ENCODE data around the gene LRCH3. TPM values are rescaled to one million over a fixed set of nuclear protein-coding genes. Genes with fewer than 3 reads are reported as not detected.
"Not testable (repeated sequence)": the region's sequence is repeated elsewhere in the genome, so short reads cannot be mapped to it uniquely, and the experiment has no call there.

LRCH3 gene
- total RNA-seq, 2 experiments from 2014 or later = 43.6 to 77.5 TPM

- POLR2A ChIA-PET = interaction anchor here (0.6 to 1.5 kb wide), 8 partner anchors 28 to 347 kb away, joined by 3 to 8 read pairs (median 4); partner anchors contain the start of gene RPL35A
Measured at GRCh38 chr3:197906023-197906849, 115.2 kb downstream of the LRCH3 start.

DNA sequence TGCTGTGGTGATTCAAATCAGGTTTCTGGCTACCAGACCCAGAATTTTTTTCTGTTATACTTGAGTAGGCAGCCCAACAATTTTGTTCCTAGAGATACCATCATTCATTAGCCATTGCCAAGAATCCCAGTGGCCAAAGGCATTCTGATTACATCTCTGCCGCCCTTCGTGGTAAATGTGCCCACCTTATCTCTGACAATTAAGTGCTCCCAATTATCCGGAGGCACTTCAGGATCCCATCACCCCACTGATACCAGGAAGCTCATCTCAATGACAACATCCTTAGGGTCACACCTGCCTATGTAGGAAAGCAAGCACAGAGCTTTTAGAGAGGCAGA, 115.8 kb downstream of the LRCH3 start:
- Mint-ChIP-seq H3K4me1 (peaks cover 25% of the 10 kb centered on the region), H3K9me3 (ENCODE audit: low read depth) (no peaks in the 10 kb centered on the region), H3K27ac (peak overlapping the region; percentile 86), H3K27me3 (no peaks in the 10 kb centered on the region), H3K36me3 (ENCODE audit: low read depth) (peaks cover 7% of the 10 kb centered on the region), H3K4me3 (peak overlapping the region; percentile 22)
- CTCF ChIA-PET = interaction anchor here (0.6 to 2.6 kb wide), 7 partner anchors 9 to 1719 kb away, joined by 3 to 28 read pairs (median 3); no protein-coding TSS in a partner anchor
- POLR2A ChIA-PET = interaction anchor here (0.6 to 1.5 kb wide), 6 partner anchors 28 to 173 kb away, joined by 3 to 5 read pairs (median 4); partner anchors contain the start of gene RPL35A
- no peak for DNase-seq
- ATAC-seq = peak; percentile 5
- intact Hi-C loops (cut with DNase I, micrococcal nuclease) = loop anchor here (1.0 to 2.0 kb wide), 14 partner anchors 15 to 195 kb away; partner anchors contain the start of genes LMLN (in 1 of the 2) and RUBCN (in 1 of the 2)

More at GRCh38 chr3:197906023-197906849, 115.2 kb downstream of the LRCH3 start:
- Mint-ChIP-seq H3K27ac (peak overlapping the region; percentile 86), H3K4me3 (peak overlapping the region; percentile 41), H3K27me3 (no peaks in the 10 kb centered on the region), H3K9me3 (ENCODE audit: low read depth) (no peaks in the 10 kb centered on the region), H3K4me1 (peaks cover 25% of the 10 kb centered on the region), H3K36me3 (ENCODE audit: low read depth) (peaks cover 7% of the 10 kb centered on the region)
- intact Hi-C loops (cut with DNase I, micrococcal nuclease) = loop anchor here (1.0 to 2.0 kb wide), 14 partner anchors 16 to 194 kb away; partner anchors contain the start of genes LMLN (in 1 of the 2) and RUBCN (in 1 of the 2)
- ATAC-seq (peak; percentile 99), DNase-seq (peak; percentile 93)
- CTCF ChIA-PET = interaction anchor here (0.6 to 2.6 kb wide), 29 partner anchors 8 to 1719 kb away, joined by 3 to 28 read pairs (median 4); partner anchors contain the start of gene RPL35A

DNA sequence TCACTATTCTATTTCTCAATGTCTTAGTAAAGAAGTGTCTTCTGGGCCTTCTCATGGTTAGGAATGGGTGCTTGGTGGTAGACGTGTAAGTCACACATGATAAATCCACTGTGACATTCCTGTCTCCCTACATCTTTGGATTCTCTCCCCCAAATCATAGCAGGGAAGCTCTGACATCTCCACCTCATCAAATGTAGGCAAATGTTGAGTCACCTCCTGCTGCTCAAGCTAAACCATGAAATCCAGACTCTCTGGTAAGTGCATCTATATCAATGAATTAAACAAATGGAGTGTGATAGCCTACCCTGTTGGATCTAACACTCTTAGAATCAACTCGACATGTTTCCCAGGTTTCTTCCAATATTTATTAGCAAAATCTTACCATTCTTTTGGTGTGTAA, 116.1 kb downstream of the LRCH3 start:
- ATAC-seq = no peak
- Mint-ChIP-seq H3K4me1 (peaks cover 25% of the 10 kb centered on the region), H3K27ac (peak overlapping the region; percentile 86), H3K27me3 (no peaks in the 10 kb centered on the region), H3K36me3 (ENCODE audit: low read depth) (peaks cover 7% of the 10 kb centered on the region), H3K4me3 (peak overlapping the region; percentile 22), H3K9me3 (ENCODE audit: low read depth) (no peaks in the 10 kb centered on the region)
- no peak for DNase-seq
- ChIA-PET CTCF (interaction anchor here (0.7 to 2.6 kb wide), 7 partner anchors 18 to 1720 kb away, joined by 3 to 28 read pairs (median 3); no protein-coding TSS in a partner anchor), POLR2A (interaction anchor here (0.6 to 1.5 kb wide), 6 partner anchors 27 to 173 kb away, joined by 3 to 5 read pairs (median 4); partner anchors contain the start of gene RPL35A)
- intact Hi-C loops (cut with DNase I, micrococcal nuclease) = loop anchor here in 1 of 2 experiments (2.0 kb wide), 1 partner anchor 20 kb away; no protein-coding TSS in a partner anchor

DNA sequence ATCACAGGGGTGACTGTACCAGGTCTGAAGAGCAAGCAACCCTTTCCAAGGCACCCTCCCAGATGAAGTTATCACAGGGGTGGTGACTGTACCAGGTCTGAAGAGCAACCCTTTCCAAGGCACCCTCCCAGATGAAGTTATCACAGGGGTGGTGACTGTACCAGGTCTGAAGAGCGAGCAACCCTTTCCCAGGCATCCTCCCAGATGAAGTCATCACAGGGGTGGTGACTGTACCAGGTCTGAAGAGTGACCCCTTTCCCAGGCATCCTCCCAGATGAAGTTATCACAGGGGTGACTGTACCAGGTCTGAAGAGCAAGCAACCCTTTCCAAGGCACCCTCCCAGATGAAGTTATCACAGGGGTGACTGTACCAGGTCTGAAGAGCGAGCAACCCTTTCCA, 117.5 kb downstream of the LRCH3 start:
- H3K27me3 Mint-ChIP-seq; DNase-seq; POLR2A ChIA-PET; ATAC-seq; intact Hi-C loops (cut with DNase I, micrococcal nuclease); H3K9me3 Mint-ChIP-seq (ENCODE audit: low read depth); H3K27ac Mint-ChIP-seq; H3K36me3 Mint-ChIP-seq (ENCODE audit: low read depth); H3K4me3 Mint-ChIP-seq: not testable (repeated sequence)
- H3K4me1 Mint-ChIP-seq = peaks cover 29% of the 10 kb centered on the region
- CTCF ChIA-PET = interaction anchor here (1.0 kb wide), 1 partner anchor 34 kb away, joined by 3 read pairs; no protein-coding TSS in a partner anchor

DNA sequence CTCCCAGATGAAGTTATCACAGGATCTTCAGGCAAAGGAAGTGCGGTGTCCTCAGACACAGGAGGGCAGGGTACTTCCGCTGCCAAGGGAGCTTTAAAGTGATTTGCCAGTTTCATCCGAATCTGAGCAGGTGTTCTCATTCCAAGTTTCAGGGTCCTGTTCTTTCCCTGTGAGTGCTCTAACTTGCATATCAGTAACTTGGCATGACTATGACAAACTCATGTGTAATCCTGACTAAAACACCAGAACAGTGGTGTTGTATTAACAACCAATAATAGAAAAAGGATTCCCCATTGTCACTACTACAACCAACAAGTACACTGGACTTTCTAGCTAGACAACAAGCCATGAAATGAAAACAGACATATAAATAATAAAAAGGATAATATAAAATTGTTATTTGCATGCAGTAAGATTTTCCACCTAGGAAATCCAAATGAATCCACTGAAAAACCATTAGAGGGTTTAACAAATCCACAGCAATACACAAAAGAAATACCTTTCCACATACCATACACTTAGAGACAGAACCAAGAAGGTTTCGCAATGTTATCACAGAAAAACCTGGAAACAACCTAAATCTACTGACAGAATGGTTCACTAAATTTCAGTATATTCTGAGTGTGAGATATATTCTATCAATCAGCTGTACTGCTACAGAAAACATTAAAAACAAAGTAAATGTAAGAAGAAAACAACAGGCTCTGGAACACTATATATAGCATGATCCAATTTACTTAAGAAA, 118.1 kb downstream of the LRCH3 start:
- DNase-seq (no peak), ATAC-seq (no peak)
- Mint-ChIP-seq H3K4me1 (peaks cover 31% of the 10 kb centered on the region), H3K36me3 (ENCODE audit: low read depth) (peaks cover 7% of the 10 kb centered on the region), H3K27me3 (no peaks in the 10 kb centered on the region), H3K9me3 (ENCODE audit: low read depth) (no peaks in the 10 kb centered on the region), H3K4me3 (no peak overlapping the region), H3K27ac (no peak overlapping the region)
- ChIA-PET POLR2A (no interaction called here), CTCF (interaction anchor here (1.0 kb wide), 1 partner anchor 34 kb away, joined by 3 read pairs; no protein-coding TSS in a partner anchor)
- intact Hi-C loops (cut with DNase I, micrococcal nuclease) = no loop called here

- Mint-ChIP-seq H3K4me3 (peak overlapping the region; percentile 51), H3K9me3 (ENCODE audit: low read depth) (no peaks in the 10 kb centered on the region), H3K36me3 (ENCODE audit: low read depth) (peaks cover 4% of the 10 kb centered on the region), H3K4me1 (peaks cover 6% of the 10 kb centered on the region), H3K27me3 (no peaks in the 10 kb centered on the region), H3K27ac (peak overlapping the region; percentile 72)
- CTCF ChIA-PET = interaction anchor here (1.1 kb wide), 1 partner anchor 36 kb away, joined by 3 read pairs; no protein-coding TSS in a partner anchor
- DNase-seq (peak; percentile 18), ATAC-seq (peak; percentile 58)
- POLR2A ChIA-PET = no interaction called here
- intact Hi-C loops (cut with DNase I, micrococcal nuclease) = no loop called here
Measured at GRCh38 chr3:197912741-197913476, 121.9 kb downstream of the LRCH3 start.

DNA sequence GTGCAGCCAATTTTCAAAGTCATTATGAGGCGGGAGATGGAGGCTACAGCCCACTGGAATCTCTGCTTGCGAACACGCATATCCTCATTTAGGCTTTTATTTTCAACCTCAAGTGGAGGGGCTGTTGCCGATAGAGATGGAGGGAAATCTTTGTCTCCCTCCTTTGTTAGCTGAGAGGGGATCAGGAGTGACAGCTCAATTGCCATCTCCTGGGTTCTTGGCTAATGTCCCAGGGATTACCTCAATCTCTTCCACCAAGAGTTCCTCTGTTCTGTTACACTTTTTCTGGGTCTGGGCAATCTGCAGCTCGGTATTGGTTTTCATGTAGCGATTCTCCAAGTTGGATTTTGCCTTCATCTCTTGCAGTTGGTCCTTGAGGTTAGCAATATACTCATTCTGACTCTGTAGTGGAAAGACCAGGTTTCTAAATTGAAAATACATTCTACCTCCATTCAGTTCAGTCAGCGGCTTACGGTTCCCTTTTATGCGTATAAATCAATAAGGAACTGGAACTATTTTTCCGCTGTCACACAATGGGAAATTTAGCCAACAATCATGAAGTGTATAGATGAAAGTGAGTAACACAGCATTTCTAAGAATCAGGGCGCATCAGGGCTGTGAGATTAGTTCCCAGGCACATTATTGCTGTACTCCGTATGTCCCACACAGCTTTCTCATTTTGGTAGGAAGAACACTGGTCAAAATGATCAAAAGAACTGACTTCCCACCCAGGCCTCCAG, 122.8 kb downstream of the LRCH3 start:
- Mint-ChIP-seq H3K4me3 (no peak overlapping the region), H3K27ac (no peak overlapping the region), H3K36me3 (ENCODE audit: low read depth) (peaks cover 3% of the 10 kb centered on the region), H3K9me3 (ENCODE audit: low read depth) (no peaks in the 10 kb centered on the region), H3K27me3 (no peaks in the 10 kb centered on the region), H3K4me1 (peaks cover 6% of the 10 kb centered on the region)
- intact Hi-C loops (cut with DNase I, micrococcal nuclease) = no loop called here
- ATAC-seq = peak; percentile 71
- ChIA-PET POLR2A (no interaction called here), CTCF (interaction anchor here (0.7 kb wide), 1 partner anchor 8 kb away, joined by 3 read pairs; no protein-coding TSS in a partner anchor)
- peak; percentile 13 for DNase-seq

DNA sequence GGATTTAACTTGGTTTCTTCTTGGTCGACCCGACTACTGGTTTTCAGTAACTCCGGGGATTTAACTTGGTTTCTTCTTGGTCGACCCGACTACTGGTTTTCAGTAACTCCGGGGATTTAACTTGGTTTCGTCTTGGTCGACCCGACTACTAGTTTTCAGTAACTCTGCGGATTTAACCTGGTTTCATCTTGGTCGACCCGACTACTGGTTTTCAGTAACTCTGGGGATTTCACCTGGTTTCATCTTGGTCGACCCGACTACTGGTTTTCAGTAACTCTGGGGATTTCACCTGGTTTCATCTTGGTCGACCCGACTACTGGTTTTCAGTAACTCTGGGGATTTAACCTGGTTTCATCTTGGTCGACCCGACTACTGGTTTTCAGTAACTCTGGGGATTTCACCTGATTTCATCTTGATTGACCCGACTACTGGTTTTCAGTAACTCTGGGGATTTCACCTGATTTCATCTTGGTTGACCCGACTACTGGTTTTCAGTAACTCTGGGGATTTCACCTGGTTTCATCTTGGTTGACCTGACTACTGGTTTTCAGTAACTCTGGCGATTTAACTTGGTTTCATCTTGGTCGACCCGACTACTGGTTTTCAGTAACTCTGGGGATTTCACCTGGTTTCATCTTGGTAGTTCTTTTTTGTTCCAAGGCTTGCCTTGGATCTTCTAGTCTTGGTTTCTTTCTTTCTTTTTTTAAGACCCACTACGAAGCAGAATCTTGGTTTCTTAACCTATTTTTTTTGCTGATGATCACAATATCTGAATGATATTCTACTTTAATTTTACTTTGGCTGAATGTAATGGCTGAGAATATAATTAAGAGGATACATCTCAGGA, 130.6 kb downstream of the LRCH3 start:
- H3K4me3 Mint-ChIP-seq; CTCF ChIA-PET; H3K4me1 Mint-ChIP-seq; H3K36me3 Mint-ChIP-seq (ENCODE audit: low read depth); POLR2A ChIA-PET; H3K9me3 Mint-ChIP-seq (ENCODE audit: low read depth); H3K27me3 Mint-ChIP-seq: not testable (repeated sequence)
- DNase-seq (peak; percentile 15), ATAC-seq (peak; percentile 64)
- intact Hi-C loops (cut with DNase I, micrococcal nuclease) = loop anchor here in 1 of 2 experiments (1.0 kb wide), 1 partner anchor 15 kb away; no protein-coding TSS in a partner anchor
- H3K27ac Mint-ChIP-seq = peak overlapping the region; percentile 24

- no peaks in the 10 kb centered on the region for H3K27me3 Mint-ChIP-seq
- ChIA-PET POLR2A (no interaction called here), CTCF (interaction anchor here (0.9 to 1.9 kb wide), 3 partner anchors 8 to 21 kb away, joined by 3 to 6 read pairs (median 5); no protein-coding TSS in a partner anchor)
- H3K36me3 Mint-ChIP-seq (ENCODE audit: low read depth) = peaks cover 24% of the 10 kb centered on the region
- no peak overlapping the region for H3K4me3 Mint-ChIP-seq
- no peak for ATAC-seq
- DNase-seq = peak; percentile 43
- H3K4me1 Mint-ChIP-seq = peaks cover 6% of the 10 kb centered on the region
- intact Hi-C loops (cut with DNase I, micrococcal nuclease) = loop anchor here in 1 of 2 experiments (2.0 kb wide), 1 partner anchor 20 kb away; no protein-coding TSS in a partner anchor
- H3K27ac Mint-ChIP-seq = no peak overlapping the region
- H3K9me3 Mint-ChIP-seq (ENCODE audit: low read depth) = peaks cover 3% of the 10 kb centered on the region
Measured at GRCh38 chr3:197926418-197926817, 135.4 kb downstream of the LRCH3 start.
